Mucosa of stomach (tissue), 1 donor: Measurements from ENCODE around the gene XAGE1A.
"Not testable (repeated sequence)": the region's sequence is repeated elsewhere in the genome, so short reads cannot be mapped to it uniquely, and the experiment has no call there.

Source experiments
- H3K27me3 ChIP-seq: one replicate; pipeline ENCODE4 v1.7.0; 2013; ENCODE audit warnings: mild to moderate bottlenecking, low read length; ENCODE audit not compliant: control insufficient read depth, insufficient read depth
- H3K36me3 ChIP-seq: one replicate; pipeline ENCODE4 v1.7.0; 2013; ENCODE audit warnings: low read length; ENCODE audit not compliant: control insufficient read depth, insufficient read depth
- H3K4me1 ChIP-seq: one replicate; pipeline ENCODE4 v1.7.0; 2013; ENCODE audit warnings: mild to moderate bottlenecking, low read length; ENCODE audit not compliant: control insufficient read depth, insufficient read depth
- H3K4me3 ChIP-seq: one replicate; pipeline ENCODE4 v1.7.0; 2013; ENCODE audit warnings: low read length
- H3K9ac ChIP-seq: one replicate; pipeline ENCODE4 v1.7.0; 2013; ENCODE audit warnings: mild to moderate bottlenecking, low read length, moderate library complexity
- H3K9me3 ChIP-seq: one replicate; pipeline ENCODE4 v1.7.0; 2013; ENCODE audit warnings: mild to moderate bottlenecking, low read length, moderate library complexity; ENCODE audit not compliant: control insufficient read depth
- donor health status: Pancreatic carcinoma.

XAGE1A gene, protein sequence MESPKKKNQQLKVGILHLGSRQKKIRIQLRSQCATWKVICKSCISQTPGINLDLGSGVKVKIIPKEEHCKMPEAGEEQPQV

DNA sequence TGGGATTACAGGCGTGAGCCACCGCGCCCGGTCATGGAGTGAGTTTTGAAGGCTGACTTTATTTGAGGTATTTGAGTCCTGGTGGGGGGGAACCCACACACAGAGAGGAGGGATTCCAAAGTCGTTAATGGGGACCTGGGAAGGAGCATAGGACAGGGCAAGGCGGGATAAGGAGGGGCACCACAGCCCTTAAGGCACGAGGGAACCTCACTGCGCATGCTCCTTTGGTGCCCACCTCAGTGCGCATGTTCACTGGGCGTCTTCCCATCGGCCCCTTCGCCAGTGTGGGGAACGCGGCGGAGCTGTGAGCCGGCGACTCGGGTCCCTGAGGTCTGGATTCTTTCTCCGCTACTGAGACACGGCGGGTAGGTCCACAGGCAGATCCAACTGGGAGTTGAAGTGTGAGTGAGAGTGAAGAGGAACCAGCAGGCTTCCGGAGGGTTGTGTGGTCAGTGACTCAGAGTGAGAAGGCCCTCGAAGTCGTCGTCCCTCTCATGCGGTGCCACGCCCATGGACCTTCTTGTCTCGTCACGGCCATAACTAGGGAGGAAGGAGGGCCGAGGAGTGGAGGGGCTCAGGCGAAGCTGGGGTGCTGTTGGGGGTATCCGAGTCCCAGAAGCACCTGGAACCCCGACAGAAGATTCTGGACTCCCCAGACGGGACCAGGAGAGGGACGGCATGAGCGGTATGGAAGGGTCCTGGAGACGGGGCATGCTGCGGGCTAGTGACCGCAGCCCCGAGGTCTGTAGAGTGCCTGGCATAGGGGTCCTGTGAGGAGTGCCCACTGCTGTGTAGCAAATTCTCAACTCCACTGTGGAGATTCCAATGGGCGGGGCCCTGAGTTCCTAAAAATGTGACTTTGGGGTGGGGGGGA lies at the start of gene XAGE1A:
Gene XAGE1A (plus strand): TSS at position 264 of the 874 bp plus-strand sequence. CDS start 1,554 bp downstream, outside the sequence.
- H3K4me1 ChIP-seq, H3K36me3 ChIP-seq, H3K27me3 ChIP-seq, H3K4me3 ChIP-seq, H3K9ac ChIP-seq, H3K9me3 ChIP-seq: not testable (repeated sequence)

DNA sequence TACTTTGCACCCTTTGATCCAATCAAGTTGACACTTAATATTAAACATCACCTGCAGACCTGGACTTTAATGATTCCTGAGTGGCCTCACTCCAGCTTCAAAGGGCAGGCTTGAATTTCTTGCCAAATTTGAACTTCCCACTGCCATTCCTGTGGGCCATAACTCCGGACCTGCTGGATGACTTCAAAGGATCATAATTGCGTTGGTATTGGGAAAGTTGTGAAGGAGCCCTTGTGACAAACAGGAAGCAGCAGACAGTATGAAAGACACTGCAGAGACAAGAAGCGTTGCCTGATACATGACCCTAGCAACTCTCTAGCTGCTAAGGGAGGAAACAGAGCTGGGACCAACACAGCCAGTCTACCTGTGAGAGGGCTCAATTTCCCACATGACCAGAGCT lies 43.6 kb upstream of the XAGE1A start:
- H3K9ac ChIP-seq, H3K9me3 ChIP-seq, H3K4me3 ChIP-seq, H3K27me3 ChIP-seq, H3K36me3 ChIP-seq, H3K4me1 ChIP-seq: not testable (repeated sequence)

DNA sequence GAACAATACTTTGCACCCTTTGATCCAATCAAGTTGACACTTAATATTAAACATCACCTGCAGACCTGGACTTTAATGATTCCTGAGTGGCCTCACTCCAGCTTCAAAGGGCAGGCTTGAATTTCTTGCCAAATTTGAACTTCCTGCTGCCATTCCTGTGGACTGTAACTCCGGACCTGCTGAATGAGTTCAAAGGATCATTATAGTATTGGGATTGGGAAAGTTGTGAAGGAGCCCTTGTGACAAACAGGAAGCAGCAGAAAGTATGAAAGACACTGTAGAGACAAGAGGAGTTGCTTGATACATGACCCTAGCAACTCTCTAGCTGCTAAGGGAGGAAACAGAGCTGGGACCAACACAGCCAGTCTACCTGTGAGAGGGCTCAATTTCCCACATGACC lies 24.3 kb upstream of the XAGE1A start:
- H3K4me1 ChIP-seq, H3K9me3 ChIP-seq, H3K9ac ChIP-seq, H3K27me3 ChIP-seq, H3K4me3 ChIP-seq, H3K36me3 ChIP-seq: not testable (repeated sequence)

DNA sequence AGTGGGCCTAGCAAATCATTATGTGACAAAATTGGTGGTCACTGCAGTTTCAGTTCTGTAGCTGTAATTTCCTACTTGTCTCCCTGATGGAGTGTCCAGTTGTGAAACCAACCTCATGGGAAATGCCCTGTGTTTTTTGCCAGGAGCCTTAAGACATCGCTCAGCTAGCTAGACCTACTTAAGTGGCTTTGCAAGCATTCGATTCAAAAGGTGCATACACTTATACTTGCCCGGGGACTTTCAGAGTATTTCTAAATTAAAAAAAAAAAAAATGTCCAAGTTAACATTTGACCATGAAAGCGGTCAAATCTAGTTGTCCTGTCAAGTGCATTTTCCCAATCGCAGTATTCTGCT lies 788 bp downstream of the XAGE1A start:
- H3K27me3 ChIP-seq, H3K9me3 ChIP-seq, H3K36me3 ChIP-seq, H3K9ac ChIP-seq, H3K4me3 ChIP-seq, H3K4me1 ChIP-seq: not testable (repeated sequence)

DNA sequence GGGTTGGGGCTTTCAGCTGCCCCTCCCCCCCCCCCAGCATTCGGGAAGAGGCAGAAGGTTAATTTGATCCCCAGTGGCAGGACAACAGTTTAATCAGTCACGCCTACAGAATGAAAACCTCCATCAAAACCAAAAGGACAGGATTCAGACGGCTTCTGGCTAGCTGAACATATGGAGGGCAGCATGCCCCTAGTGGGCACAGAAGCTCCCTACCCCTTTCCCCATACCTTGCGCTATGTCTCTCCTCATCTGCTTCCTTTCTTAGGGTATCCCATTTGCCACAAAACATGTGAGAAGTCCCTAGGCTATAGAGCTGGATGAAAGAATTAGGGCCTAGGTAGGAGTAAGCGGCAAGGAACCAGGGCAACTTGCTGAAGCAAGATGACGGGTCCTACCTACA lies 5.8 kb downstream of the XAGE1A start:
- H3K9ac ChIP-seq, H3K27me3 ChIP-seq, H3K36me3 ChIP-seq, H3K4me3 ChIP-seq, H3K4me1 ChIP-seq, H3K9me3 ChIP-seq: not testable (repeated sequence)

DNA sequence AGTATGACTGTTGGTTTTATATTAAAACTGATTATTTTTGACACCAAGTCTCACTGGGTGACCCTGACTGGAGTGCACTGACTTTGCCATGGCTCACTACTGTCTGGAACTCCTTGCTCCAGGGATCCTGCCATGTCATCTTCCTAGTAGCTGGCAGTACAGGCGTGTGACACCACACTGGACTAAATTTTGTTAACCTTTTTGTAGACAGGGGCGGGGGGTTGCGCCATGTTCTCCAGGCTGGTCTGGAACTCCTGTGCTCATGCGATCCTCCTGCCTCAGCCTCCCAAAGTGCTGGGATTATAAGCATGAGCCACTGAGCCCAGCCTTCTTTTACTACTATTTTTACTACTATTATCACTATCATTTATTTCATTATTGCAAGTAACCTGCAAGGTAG lies 8.9 kb downstream of the XAGE1A start:
- H3K9ac ChIP-seq: no peak overlapping the region
- no peak overlapping the region for H3K4me3 ChIP-seq
- no peaks in the 10 kb centered on the region for H3K4me1 ChIP-seq
- no peaks in the 10 kb centered on the region for H3K9me3 ChIP-seq
- no peaks in the 10 kb centered on the region for H3K27me3 ChIP-seq
- H3K36me3 ChIP-seq: no peaks in the 10 kb centered on the region

DNA sequence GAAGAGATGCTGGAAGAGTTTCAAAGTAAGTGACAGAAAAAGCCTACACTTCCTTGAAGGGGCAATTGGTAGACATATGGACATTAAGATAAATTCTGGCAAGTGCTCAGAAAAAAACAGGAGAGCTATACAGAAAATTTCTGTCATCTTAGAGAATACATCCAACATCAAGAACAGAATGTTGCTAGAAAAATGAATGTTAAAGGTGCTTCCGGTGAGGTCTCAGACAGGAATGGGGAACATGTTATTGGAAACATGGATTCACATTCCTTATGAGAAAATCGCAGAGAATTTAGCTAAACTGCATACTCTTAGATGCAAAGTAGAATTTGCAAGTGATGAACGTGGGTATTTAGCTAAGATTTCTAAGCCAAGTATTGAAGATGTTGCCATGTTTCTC lies 11.7 kb downstream of the XAGE1A start:
- no peaks in the 10 kb centered on the region for H3K9me3 ChIP-seq
- H3K27me3 ChIP-seq: no peaks in the 10 kb centered on the region

DNA sequence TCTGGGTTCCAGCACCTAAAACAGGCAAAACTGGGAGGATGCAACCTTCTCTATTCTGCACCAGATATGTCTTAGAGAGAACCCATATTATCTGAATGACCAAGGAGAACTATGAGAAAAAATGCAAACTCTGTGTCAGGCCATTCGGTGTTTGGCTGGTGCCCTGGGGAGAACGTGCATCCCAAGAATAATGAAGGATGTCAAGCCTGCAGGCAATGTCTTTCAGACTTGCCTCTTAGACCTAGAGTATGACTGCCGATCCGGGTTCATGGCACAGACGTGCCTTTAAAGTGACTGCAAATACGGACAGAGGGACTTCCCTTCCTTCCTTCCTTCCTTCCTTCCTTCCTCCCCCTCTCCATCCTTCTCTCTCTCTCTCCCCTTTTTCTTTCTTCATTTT lies 14.3 kb downstream of the XAGE1A start:
- Histone ChIP-seq H3K27me3 (no peaks in the 10 kb centered on the region), H3K4me3 (no peak overlapping the region), H3K9me3 (no peaks in the 10 kb centered on the region), H3K9ac (no peak overlapping the region), H3K4me1 (no peaks in the 10 kb centered on the region), H3K36me3 (no peaks in the 10 kb centered on the region)

More for the DNA sequence above, 11.7 kb downstream of the XAGE1A start:
- Histone ChIP-seq H3K36me3 (no peaks in the 10 kb centered on the region), H3K4me3 (no peak overlapping the region), H3K4me1 (no peaks in the 10 kb centered on the region), H3K9ac (no peak overlapping the region)

DNA sequence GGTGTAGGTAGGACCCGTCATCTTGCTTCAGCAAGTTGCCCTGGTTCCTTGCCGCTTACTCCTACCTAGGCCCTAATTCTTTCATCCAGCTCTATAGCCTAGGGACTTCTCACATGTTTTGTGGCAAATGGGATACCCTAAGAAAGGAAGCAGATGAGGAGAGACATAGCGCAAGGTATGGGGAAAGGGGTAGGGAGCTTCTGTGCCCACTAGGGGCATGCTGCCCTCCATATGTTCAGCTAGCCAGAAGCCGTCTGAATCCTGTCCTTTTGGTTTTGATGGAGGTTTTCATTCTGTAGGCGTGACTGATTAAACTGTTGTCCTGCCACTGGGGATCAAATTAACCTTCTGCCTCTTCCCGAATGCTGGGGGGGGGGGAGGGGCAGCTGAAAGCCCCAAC lies 15.5 kb downstream of the XAGE1A start:
- H3K9me3 ChIP-seq, H3K36me3 ChIP-seq, H3K9ac ChIP-seq, H3K27me3 ChIP-seq, H3K4me3 ChIP-seq, H3K4me1 ChIP-seq: not testable (repeated sequence)

DNA sequence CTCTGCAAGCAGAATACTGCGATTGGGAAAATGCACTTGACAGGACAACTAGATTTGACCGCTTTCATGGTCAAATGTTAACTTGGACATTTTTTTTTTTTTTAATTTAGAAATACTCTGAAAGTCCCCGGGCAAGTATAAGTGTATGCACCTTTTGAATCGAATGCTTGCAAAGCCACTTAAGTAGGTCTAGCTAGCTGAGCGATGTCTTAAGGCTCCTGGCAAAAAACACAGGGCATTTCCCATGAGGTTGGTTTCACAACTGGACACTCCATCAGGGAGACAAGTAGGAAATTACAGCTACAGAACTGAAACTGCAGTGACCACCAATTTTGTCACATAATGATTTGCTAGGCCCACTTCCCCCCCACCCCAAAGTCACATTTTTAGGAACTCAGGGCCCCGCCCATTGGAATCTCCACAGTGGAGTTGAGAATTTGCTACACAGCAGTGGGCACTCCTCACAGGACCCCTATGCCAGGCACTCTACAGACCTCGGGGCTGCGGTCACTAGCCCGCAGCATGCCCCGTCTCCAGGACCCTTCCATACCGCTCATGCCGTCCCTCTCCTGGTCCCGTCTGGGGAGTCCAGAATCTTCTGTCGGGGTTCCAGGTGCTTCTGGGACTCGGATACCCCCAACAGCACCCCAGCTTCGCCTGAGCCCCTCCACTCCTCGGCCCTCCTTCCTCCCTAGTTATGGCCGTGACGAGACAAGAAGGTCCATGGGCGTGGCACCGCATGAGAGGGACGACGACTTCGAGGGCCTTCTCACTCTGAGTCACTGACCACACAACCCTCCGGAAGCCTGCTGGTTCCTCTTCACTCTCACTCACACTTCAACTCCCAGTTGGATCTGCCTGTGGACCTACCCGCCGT lies 20.7 kb downstream of the XAGE1A start:
- H3K27me3 ChIP-seq, H3K9ac ChIP-seq, H3K4me3 ChIP-seq, H3K9me3 ChIP-seq, H3K36me3 ChIP-seq, H3K4me1 ChIP-seq: not testable (repeated sequence)

DNA sequence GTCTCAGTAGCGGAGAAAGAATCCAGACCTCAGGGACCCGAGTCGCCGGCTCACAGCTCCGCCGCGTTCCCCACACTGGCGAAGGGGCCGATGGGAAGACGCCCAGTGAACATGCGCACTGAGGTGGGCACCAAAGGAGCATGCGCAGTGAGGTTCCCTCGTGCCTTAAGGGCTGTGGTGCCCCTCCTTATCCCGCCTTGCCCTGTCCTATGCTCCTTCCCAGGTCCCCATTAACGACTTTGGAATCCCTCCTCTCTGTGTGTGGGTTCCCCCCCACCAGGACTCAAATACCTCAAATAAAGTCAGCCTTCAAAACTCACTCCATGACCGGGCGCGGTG lies 21.3 kb downstream of the XAGE1A start, which contains the start of gene XAGE1B:
Gene XAGE1B (minus strand): TSS at position 77 of the 339 bp plus-strand sequence. CDS start 1,536 bp downstream, outside the sequence.
- H3K4me3 ChIP-seq, H3K9me3 ChIP-seq, H3K4me1 ChIP-seq, H3K27me3 ChIP-seq, H3K9ac ChIP-seq, H3K36me3 ChIP-seq: not testable (repeated sequence)

DNA sequence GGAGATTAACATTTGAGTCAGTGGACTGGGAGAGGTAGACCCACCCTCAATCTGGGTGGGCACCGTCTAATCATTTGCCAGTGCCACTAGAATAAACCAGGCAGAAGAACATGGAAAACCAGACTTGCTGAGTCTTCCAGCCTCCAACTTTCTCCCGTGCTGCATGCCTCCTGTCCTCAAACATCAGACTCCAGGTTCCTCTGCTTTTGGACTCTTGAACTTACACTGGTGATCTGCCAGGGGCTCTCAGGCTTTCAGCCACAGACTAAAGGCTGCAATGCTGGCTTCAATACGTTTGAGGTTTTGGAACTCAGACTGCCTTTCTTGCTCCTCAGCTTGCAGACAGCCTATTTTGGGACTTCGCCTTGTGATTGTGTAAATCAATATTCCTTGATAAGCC lies 45.4 kb downstream of the XAGE1A start:
- not testable (repeated sequence) for H3K4me3 ChIP-seq, H3K27me3 ChIP-seq, H3K4me1 ChIP-seq, H3K9me3 ChIP-seq, H3K36me3 ChIP-seq, H3K9ac ChIP-seq
